ENCODE measurements around the gene BANF1. TPM values are rescaled to one million over a fixed set of nuclear protein-coding genes. Genes with fewer than 3 reads are reported as not detected.

BANF1 gene
- total and polyA plus RNA-seq, 9 of the 15 experiments (the other 6 are each of a cell fraction or from before 2014, with no cell fraction given), result 108 to 651 (median 263) TPM

DNA sequence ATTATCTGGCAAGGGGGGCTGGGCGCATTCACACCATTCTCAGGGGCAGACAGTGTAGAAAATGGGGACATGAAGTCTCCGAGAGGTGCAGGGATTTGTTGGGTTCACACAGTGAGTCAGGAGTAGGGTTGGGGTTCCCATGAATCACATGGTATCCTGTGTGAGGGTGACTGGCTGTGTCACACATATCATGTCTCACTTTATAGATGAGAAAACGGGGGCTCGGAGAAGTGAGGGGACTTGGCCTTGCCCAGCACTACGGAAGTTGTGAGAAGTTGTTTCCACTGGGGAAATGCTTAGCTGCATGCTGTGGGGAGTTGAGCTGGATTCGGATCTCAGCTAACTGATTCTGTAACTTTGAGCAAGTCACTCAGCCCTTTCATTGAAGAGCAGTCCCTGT is 42.5 kb downstream of the BANF1 start:
- intact Hi-C loops (cut with micrococcal nuclease), result loop anchor here (1.0 kb wide), 1 partner anchor 38 kb away; no protein-coding TSS in a partner anchor
- no peak for FAIRE-seq
- Histone ChIP-seq H3K27me3 (ENCODE audit: control insufficient read depth in 2 of 2, insufficient read depth in 2 of 2, low read length in 2 of 2) (no peaks in the 10 kb centered on the region; a peak in 1 of 5 replicates), H3K9me1 (ENCODE audit: control insufficient read depth, insufficient read depth, low read length) (no peaks in the 10 kb centered on the region), H3K27ac (ENCODE audit: extremely low read depth, low read depth, low read length) (no peak overlapping the region), H2AFZ (ENCODE audit: low read depth, low read length) (peak overlapping the region; percentile 76), H3K79me2 (ENCODE audit: control insufficient read depth, insufficient read depth, low read length) (no peaks in the 10 kb centered on the region), H3K36me3 (ENCODE audit: control insufficient read depth, insufficient read depth, low read length) (no peaks in the 10 kb centered on the region), H4K20me1 (replicated peaks; ENCODE audit: control insufficient read depth, insufficient read depth, low read length) (no peaks in the 10 kb centered on the region), H3K4me2 (ENCODE audit: insufficient read depth, low read length) (peak overlapping the region; percentile 71), H3K9me3 (replicated peaks; ENCODE audit: control insufficient read depth, insufficient read depth, low read depth, low read length) (no peaks in the 10 kb centered on the region), H3K9ac (ENCODE audit: insufficient read depth in 1 of 2, low read depth in 2 of 2, low read length in 2 of 2) (peak overlapping the region in 1 of 2 experiments; percentile 29; a peak in 1 of 4 replicates), H3K4me3 (no peak overlapping the region), H3K4me1 (replicated peaks in 1 of 2; ENCODE audit: control insufficient read depth in 2 of 2, insufficient read depth in 2 of 2, low read length in 2 of 2) (peaks cover 0 to 6% of the 10 kb centered on the region in 2 experiments; a peak in 2 of 5 replicates)
- DNase-seq (ENCODE audit: extremely low read depth in 1 of 4, low spot score in 3 of 4), result no peak
- WGBS (ENCODE audit: insufficient coverage, low coverage, missing lambda C conversion rate), result 9% methylated on average over 6 of the region's 6 CpGs
- BruUV-seq (replicated peaks), result no TSS peak
- TF ChIP-seq LEF1 (IDR thresholded peaks at IDR 0.05) (no peak), ZNF41 (CRISPR knock-in tag; conservative IDR thresholded peaks at IDR 0.05) (no peak), U2AF2 (optimal IDR thresholded peaks at IDR 0.05; ENCODE audit: low read depth, low read length) (no peak), HNRNPK (IDR thresholded peaks at IDR 0.05; ENCODE audit: low read depth, low read length, poor library complexity, severe bottlenecking) (no peak)
- TF ChIP-seq, protein P1, sequence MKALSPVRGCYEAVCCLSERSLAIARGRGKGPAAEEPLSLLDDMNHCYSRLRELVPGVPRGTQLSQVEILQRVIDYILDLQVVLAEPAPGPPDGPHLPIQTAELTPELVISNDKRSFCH (CRISPR knock-in tag; IDR thresholded peaks at IDR 0.05), result no peak
- TF ChIP-seq, protein P1 (tag; IDR thresholded peaks at IDR 0.05), result no peak
- ChIA-PET CTCF (ENCODE audit: low intra/inter-chr PET ratio) (interaction anchor here (1.9 kb wide), 1 partner anchor 56 kb away, joined by 5 read pairs; no protein-coding TSS in a partner anchor), POLR2A (interaction anchor here (0.6 to 1.5 kb wide), 7 partner anchors 10 to 594 kb away, joined by 3 to 10 read pairs (median 3); no protein-coding TSS in a partner anchor)
- no peak for ATAC-seq
- in situ Hi-C loops (cut with MboI), result no loop called here
